PC-3 (cell line): Measurements from ENCODE around the gene PPP6R1. TPM values are rescaled to one million over a fixed set of nuclear protein-coding genes. Genes with fewer than 3 reads are reported as not detected.

Experiments
- ATAC-seq: fragments of 200-7000 bp; cut with Tn5 transposase; 2 replicates; pipeline ENCODE4 v1.9.1; 2020; ENCODE audit warnings: mild to moderate bottlenecking, moderate library complexity
- BruUV-seq: library from RNA; stranded (reverse); fragments of 400-500 nt; replicated peaks from 2 replicates; lab custom pipeline; 2021; lab: Mats Ljungman, UMichigan
- CTCF ChIA-PET: fragments of 300-600 bp; sonication (Branson Sonifier 250); formaldehyde crosslinking; loops from one replicate; lab custom pipeline; 2022; ENCODE audit warnings: antibody characterized with exemption; lab: Charles Lee
- POLR2A ChIA-PET: fragments of 300-600 bp; sonication (Branson Sonifier 250); formaldehyde crosslinking; loops from one replicate; lab custom pipeline; 2022; ENCODE audit warnings: antibody characterized with exemption; ENCODE audit not compliant: unreplicated experiment; lab: Charles Lee
- DNase-seq: peaks from one replicate; pipeline ENCODE4 v3.0.0-alpha.2; 2015
- H2AFZ ChIP-seq: fragments of 300-600 bp; sonication (generic); 2 replicates; pipeline ENCODE4 v1.6.0; 2016; ENCODE audit warnings: antibody characterized with exemption, low read length
- H3F3A ChIP-seq: fragments of 300-600 bp; sonication (generic); one replicate; pipeline ENCODE4 v1.6.0; 2017; ENCODE audit warnings: antibody characterized with exemption, low read length, control low read depth, mild to moderate bottlenecking; ENCODE audit not compliant: unreplicated experiment
- H3K27ac ChIP-seq: fragments of 300-600 bp; sonication (generic); 2 replicates; pipeline ENCODE4 v1.5.1; 2016; ENCODE audit warnings: mild to moderate bottlenecking, low read length
- H3K27me3 ChIP-seq: fragments of 300-600 bp; sonication (generic); 2 replicates; pipeline ENCODE4 v1.6.1; 2016; ENCODE audit warnings: low read length, mixed read lengths
- H3K36me3 ChIP-seq: fragments of 300-600 bp; sonication (generic); 2 replicates; pipeline ENCODE4 v1.6.1; 2016; ENCODE audit warnings: low read depth, mixed run types, low read length, mixed read lengths
- H3K4me1 ChIP-seq: fragments of 300-600 bp; sonication (generic); 2 replicates; pipeline ENCODE4 v1.5.1; 2016; ENCODE audit warnings: low read length; ENCODE audit not compliant: insufficient read depth
- H3K4me2 ChIP-seq: fragments of 300-600 bp; sonication (generic); 2 replicates; pipeline ENCODE4 v1.6.0; 2016; ENCODE audit warnings: low read length
- H3K4me3 ChIP-seq: fragments of 300-600 bp; sonication (generic); 2 replicates; pipeline ENCODE4 v1.5.1; 2016; ENCODE audit warnings: mild to moderate bottlenecking, low read length, mixed read lengths
- H3K79me2 ChIP-seq: fragments of 300-600 bp; sonication (generic); 2 replicates; pipeline ENCODE4 v1.6.1; 2017; ENCODE audit warnings: low read length, mixed read lengths
- H3K9ac ChIP-seq: fragments of 300-600 bp; sonication (generic); 2 replicates; pipeline ENCODE4 v1.6.0; 2016; ENCODE audit warnings: mild to moderate bottlenecking, low read length
- H3K9me2 ChIP-seq: fragments of 300-600 bp; sonication (generic); replicated peaks from 2 replicates; pipeline ENCODE4 v1.6.1; 2016; ENCODE audit warnings: mixed run types, low read length, mixed read lengths
- H3K9me3 ChIP-seq: fragments of 300-600 bp; sonication (generic); 2 replicates; pipeline ENCODE4 v1.6.1; 2016; ENCODE audit warnings: low read length, mixed read lengths
- H4K20me1 ChIP-seq: fragments of 300-600 bp; sonication (generic); 2 replicates; pipeline ENCODE4 v1.6.1; 2016; ENCODE audit warnings: low read length, mixed read lengths
- EZH2 ChIP-seq: fragments of 300-600 bp; sonication (generic); IDR thresholded peaks from one replicate; pipeline ENCODE4 v1.6.1; 2017; ENCODE audit warnings: antibody characterized with exemption, mild to moderate bottlenecking, low read length; ENCODE audit not compliant: unreplicated experiment
- EZH2phosphoT487 ChIP-seq: fragments of 300-600 bp; sonication (generic); IDR thresholded peaks from 2 replicates; pipeline ENCODE4 v1.6.1; 2018; ENCODE audit warnings: mild to moderate bottlenecking, antibody characterized with exemption, low read length, borderline replicate concordance
- intact Hi-C: fragments of 100-400 bp; cut with micrococcal nuclease; formaldehyde crosslinking; loops from 2 replicates; pipeline ENCODE4 v1.9.0; 2023
- total RNA-seq: library from RNA; depleted of rRNA; stranded (reverse); fragments of >200 nt; gene quantifications from 2 replicates; pipeline ENCODE4 v1.2.3, GENCODE V29; 2014
- TF ChIP-seq, protein P1 (sequence below): fragments of 300-600 bp; sonication (generic); conservative IDR thresholded peaks from 2 replicates; pipeline ENCODE4 v1.5.1; 2017; ENCODE audit warnings: antibody characterized with exemption, low read depth, mild to moderate bottlenecking, low read length

PPP6R1 gene
- total RNA-seq, 1 experiment from 2014 or later: 159 TPM

DNA sequence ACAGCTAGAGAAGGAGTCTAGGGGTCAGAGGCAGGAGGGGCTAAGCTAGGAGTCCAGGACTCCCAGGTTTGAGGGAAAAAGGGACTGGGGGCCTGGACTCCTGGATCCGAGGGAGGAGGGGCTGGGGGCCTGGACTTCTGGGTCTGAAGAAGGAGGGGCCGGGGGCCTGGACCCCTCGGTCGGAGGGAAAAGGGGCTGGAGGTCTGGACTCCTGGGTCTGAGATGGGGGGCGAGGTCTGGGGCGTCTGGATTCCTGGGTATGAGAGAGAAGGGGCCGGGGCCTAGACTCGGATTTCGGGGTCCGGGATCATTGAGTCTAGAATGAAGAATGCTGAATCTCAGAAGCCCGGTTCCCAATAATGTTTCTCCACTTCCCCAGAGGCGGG lies 43.5 kb upstream of the PPP6R1 start:
- Histone ChIP-seq H2AFZ (peak overlapping the region; percentile 89), H3K27ac (no peak overlapping the region), H3K4me2 (peak overlapping the region; percentile 82), H3K79me2 (no peaks in the 10 kb centered on the region), H3K27me3 (no peaks in the 10 kb centered on the region), H3K9me3 (no peaks in the 10 kb centered on the region), H3K9me2 (no peaks in the 10 kb centered on the region), H3K36me3 (no peaks in the 10 kb centered on the region), H3K4me3 (peak overlapping the region; percentile 57; the same call in 1 of the 2 replicates), H4K20me1 (no peaks in the 10 kb centered on the region), H3K9ac (no peak overlapping the region), H3K4me1 (peaks cover 7% of the 10 kb centered on the region; the same call in 1 of the 2 replicates), H3F3A (no peaks in the 10 kb centered on the region)
- ATAC-seq (no peak), DNase-seq (no peak)
- CTCF ChIA-PET: interaction anchor here (0.7 kb wide), 1 partner anchor 37 kb away, joined by 5 read pairs; the partner anchor contains the start of gene KMT5C
- POLR2A ChIA-PET: no interaction called here
- TF ChIP-seq EZH2phosphoT487: no peak
- TF ChIP-seq EZH2: no peak
- TF ChIP-seq, protein P1, sequence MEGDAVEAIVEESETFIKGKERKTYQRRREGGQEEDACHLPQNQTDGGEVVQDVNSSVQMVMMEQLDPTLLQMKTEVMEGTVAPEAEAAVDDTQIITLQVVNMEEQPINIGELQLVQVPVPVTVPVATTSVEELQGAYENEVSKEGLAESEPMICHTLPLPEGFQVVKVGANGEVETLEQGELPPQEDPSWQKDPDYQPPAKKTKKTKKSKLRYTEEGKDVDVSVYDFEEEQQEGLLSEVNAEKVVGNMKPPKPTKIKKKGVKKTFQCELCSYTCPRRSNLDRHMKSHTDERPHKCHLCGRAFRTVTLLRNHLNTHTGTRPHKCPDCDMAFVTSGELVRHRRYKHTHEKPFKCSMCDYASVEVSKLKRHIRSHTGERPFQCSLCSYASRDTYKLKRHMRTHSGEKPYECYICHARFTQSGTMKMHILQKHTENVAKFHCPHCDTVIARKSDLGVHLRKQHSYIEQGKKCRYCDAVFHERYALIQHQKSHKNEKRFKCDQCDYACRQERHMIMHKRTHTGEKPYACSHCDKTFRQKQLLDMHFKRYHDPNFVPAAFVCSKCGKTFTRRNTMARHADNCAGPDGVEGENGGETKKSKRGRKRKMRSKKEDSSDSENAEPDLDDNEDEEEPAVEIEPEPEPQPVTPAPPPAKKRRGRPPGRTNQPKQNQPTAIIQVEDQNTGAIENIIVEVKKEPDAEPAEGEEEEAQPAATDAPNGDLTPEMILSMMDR: no peak
- intact Hi-C loops: loop anchor here (1.0 to 5.0 kb wide), 3 partner anchors 24 to 70 kb away; partner anchors contain the start of genes IL11 and KMT5C
- no TSS peak for BruUV-seq

DNA sequence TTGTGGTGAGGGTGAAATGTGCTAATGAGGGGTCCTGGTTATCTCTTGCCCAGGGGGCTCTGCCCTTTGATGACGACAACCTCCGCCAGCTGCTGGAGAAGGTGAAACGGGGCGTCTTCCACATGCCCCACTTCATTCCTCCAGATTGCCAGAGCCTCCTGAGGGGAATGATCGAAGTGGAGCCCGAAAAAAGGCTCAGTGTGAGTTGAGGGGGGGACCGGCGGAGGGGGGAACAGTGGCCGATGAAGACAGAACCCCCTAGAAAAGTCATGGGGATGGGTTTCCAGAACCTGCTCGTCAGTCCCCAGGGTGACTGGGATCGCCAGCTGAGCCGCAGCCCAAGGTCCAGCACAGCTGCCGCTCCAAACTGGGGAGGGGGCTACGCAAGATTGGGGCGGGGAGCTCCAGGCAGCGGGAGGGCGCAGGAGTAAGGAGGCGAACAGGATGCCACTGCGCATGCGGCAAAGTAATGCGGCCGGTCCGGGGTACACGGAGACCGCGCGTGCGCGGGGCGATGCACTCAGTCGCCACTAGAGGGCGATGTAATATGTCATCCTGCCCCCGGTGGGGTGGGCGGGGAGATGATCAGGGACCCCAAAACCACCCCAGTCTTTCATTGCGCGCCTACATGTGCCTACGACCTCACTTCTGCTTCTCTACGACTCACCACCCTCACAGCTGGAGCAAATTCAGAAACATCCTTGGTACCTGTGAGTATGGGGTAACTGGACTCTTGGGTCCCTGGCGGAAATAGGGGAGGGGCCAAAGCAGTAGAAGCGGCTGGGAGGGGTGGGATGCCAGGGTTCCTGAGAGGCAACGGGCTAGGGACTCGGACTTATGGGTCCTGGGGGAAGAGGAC lies 42.9 kb upstream of the PPP6R1 start:
- H3K9me3 ChIP-seq: no peaks in the 10 kb centered on the region
- H3F3A ChIP-seq: no peaks in the 10 kb centered on the region
- POLR2A ChIA-PET: no interaction called here
- H3K79me2 ChIP-seq: no peaks in the 10 kb centered on the region
- peak overlapping the region; percentile 89 for H2AFZ ChIP-seq
- peak overlapping the region; percentile 41 for H3K9ac ChIP-seq
- no peaks in the 10 kb centered on the region for H3K27me3 ChIP-seq
- peak overlapping the region; percentile 82 for H3K4me2 ChIP-seq
- H4K20me1 ChIP-seq: no peaks in the 10 kb centered on the region
- H3K4me3 ChIP-seq: peak overlapping the region; percentile 57
- ATAC-seq (peak; percentile 87), DNase-seq (peak; percentile 91)
- H3K36me3 ChIP-seq: no peaks in the 10 kb centered on the region
- TF ChIP-seq EZH2phosphoT487 (no peak), EZH2 (no peak)
- TF ChIP-seq, protein P1: peak; percentile 97
- TSS peak; percentile 74 for BruUV-seq
- peaks cover 7% of the 10 kb centered on the region; the same call in 1 of the 2 replicates for H3K4me1 ChIP-seq
- CTCF ChIA-PET: interaction anchor here (0.5 to 1.3 kb wide), 5 partner anchors 37 to 99 kb away, joined by 3 to 5 read pairs (median 4); partner anchors contain the start of gene KMT5C
- no peaks in the 10 kb centered on the region for H3K9me2 ChIP-seq
- H3K27ac ChIP-seq: no peak overlapping the region
- intact Hi-C loops: loop anchor here (1.0 to 5.0 kb wide), 3 partner anchors 25 to 71 kb away; partner anchors contain the start of genes IL11 and KMT5C
